Measurements from ENCODE around the gene APOF.
"Not testable (repeated sequence)": the region's sequence is repeated elsewhere in the genome, so short reads cannot be mapped to it uniquely, and the experiment has no call there.

Gene APOF

GRCh38 chr12:56330936-56331490 is 31.6 kb downstream of the APOF start:
- no peak for DNase-seq

GRCh38 chr12:56326533-56326932 is 36.1 kb downstream of the APOF start:
- no peak for DNase-seq

- DNase-seq, result no peak
Observed at GRCh38 chr12:56326126-56326525, 36.5 kb downstream of the APOF start.

- no peak for DNase-seq
Observed at GRCh38 chr12:56324206-56324605, 38.5 kb downstream of the APOF start.

- DNase-seq, result not testable (repeated sequence)
Observed at GRCh38 chr12:56321610-56322009, 41.0 kb downstream of the APOF start.

- DNase-seq, result no peak
Observed at GRCh38 chr12:56321027-56321426, 41.6 kb downstream of the APOF start.

DNA sequence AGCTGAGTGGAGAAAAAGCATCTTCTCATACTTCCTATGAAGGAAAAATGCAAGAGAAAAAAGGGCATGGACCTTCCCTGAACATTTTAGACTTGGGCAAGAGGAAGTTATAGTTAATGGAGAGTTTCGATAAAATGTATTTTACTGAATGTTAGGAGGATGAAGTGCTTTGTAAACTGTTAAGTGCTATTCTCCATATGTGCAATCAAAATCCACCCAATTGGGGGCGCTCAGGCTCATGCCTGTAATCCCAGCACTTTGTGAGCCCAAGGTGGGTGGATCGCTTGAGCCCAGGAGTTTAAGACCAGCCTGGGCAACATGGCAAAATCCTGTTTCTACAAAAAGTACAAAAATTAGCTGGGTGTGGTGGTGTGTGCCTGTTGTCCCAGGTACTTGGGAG is 45.0 kb downstream of the APOF start:
- DNase-seq, result no peak

DNA sequence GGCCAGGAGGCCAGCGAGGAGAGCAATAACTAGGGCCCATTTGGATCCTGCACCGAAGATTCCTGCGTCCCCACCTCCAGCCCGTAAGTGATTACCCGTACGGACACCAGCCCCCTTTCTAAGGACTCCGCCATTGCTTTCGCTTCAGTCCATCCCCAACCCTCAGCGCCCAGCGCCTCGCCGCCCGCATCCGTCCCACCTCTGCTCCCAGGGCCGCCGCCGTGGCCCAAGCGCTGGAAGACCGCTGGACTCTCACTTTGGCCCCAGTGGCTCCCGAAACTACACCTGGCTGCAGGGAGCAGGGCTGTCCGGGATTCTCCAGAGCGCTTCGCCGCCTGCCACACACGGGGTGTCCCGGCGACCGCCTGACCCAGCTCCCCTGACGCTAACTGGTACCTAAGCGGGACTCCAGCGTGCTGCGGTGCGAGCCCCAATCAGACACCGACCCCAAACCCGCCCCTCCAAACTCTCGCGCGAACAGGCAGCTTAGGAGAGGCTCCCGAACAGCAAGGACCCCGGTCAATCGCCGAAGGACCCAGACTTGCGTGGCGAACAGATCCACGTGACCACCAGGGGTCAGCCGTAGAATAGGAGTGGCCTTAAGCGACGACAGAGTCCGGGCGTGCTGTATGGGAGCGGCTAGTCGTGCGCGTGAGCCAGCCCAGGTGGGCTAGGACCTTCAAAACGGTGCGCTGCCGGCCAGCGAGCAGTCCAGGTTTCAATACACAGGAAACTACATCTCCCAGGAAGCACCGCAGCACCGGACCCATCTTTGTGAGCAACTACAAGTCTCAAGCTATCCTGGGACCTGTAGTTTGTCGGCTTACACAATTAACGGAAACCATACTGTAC is 46.8 kb downstream of the APOF start, which contains the start of gene CNPY2:
Gene CNPY2, minus strand, starts transcription at position 367 of the 852 bp plus-strand sequence. CDS start 771 bp downstream, outside the sequence.
- peak; percentile 76 for DNase-seq

DNA sequence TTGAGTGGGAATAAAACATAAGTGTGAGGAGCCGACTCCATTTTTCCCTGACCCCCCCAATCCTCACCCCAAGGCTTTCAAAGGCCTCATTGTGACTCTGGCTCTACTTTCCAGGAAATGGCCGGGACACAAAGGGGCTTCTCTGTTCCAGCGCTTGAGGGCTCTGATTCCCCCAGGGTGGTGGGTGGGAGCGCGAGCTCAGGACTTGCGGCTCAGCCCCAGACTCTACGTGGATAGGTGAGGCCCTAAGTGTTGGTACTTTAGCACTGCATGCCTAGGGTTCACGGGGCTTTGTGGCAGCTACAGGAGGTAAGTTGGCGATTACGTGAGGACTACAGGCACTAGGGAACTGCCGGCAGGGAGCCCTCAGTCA is 47.4 kb downstream of the APOF start:
- no peak for DNase-seq

DNA sequence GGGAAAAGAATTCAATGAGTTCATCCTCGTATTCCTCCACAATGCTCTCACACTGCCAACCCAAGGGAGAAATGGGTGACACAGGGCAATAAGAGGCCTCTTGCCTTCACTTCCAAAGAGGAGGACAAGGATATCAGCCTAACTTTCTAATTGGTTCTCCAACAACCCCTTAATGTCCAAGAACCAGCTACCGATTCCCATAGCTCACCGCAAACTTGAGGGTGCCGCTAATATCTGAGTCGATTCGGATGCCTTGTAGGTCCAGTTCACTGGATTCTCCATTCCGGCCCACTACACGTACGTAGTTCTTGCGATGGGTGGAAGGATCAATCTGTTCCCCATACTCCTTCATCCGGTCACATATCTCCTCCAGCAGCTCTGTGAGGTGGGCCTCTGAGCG is 51.7 kb downstream of the APOF start:
- DNase-seq, result no peak

All from 8988T (cell line).